ENCODE data around the gene RNF121.

RNF121 gene

DNA sequence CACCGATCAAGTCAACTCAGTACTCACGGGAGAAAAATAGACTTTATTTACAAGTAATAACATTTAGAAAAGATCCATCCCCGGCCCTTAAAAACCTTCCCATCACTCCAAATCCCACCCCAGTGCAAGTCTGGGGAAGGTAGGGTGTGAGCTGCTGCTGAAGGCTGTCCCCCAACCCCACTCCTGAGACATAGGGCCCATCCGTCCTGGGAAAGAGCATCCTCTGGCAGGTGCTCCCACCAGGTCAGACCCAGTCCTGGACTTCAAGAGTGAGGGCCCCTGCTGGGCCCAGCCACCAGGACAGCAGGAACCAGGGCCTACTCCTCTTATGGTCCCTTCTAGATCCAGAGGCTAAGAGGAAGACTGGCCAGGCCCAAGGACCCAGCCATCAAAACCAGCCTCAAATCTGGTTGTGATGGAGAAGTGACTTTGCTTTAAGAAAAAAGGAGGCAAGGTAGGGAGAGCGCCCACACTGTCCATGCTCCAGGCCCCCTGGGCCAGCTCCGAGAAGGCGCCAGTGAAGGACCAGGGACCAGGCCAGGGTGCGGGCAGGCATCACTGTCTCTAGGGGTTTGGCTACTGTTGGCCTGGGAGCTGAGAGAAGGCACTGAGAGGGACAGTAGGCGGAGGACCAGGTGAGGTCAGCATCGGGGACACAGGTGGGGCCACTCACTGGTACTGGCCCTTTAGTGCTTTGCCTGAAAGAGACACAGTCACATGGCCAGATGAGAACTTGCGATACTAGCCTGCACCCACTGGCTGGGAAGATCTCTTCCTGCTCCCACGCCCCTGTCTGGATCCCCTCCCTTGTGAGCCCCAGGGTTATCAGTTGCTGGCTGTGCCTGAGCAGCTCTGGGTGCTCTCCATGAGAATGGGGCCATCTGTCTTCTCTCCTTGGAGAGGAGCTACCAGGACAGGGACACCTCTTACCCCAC is 74.3 kb downstream of the RNF121 start:
- Histone ChIP-seq H3K9ac (no peak overlapping the region), H3K4me1 (peaks cover 19% of the 10 kb centered on the region), H3K9me3 (no peaks in the 10 kb centered on the region), H3K4me3 (no peak overlapping the region), H3K36me3 (peaks cover 77% of the 10 kb centered on the region), H3K27me3 (no peaks in the 10 kb centered on the region), H4K20me1 (peaks cover 73% of the 10 kb centered on the region), H3K4me2 (no peak overlapping the region), H3K27ac (no peak overlapping the region)
- TF ChIP-seq Cebpa-rat (IDR thresholded peaks at IDR 0.05), result no peak

DNA sequence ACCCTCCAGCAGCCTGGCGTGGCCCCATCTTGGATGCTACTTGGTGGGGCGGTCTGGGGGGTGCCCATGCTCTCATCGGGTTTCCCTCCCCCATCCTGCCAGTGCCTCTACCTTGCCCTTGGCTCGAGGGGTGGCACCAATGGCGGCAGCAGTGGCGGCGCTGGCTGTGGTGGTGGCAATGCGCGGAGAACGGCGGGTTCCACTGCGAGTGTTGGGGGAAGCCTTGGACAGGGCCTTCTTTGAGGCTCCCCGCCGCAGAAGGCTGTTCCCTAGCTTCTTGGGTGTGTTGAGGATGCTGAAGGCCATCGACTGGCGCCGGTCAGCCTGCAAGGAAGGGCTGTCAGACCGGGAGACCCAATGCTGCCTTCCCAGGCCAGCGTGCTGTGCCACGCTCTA is 74.9 kb downstream of the RNF121 start:
- H3K27me3 ChIP-seq, result no peaks in the 10 kb centered on the region
- no peak for TF ChIP-seq Cebpa-rat (IDR thresholded peaks at IDR 0.05)
- H3K4me1 ChIP-seq, result peaks cover 12% of the 10 kb centered on the region
- H3K9ac ChIP-seq, result no peak overlapping the region
- H4K20me1 ChIP-seq, result peaks cover 80% of the 10 kb centered on the region
- no peak overlapping the region for H3K4me2 ChIP-seq
- H3K36me3 ChIP-seq, result peaks cover 84% of the 10 kb centered on the region
- no peaks in the 10 kb centered on the region for H3K9me3 ChIP-seq
- H3K27ac ChIP-seq, result no peak overlapping the region
- H3K4me3 ChIP-seq, result no peak overlapping the region

DNA sequence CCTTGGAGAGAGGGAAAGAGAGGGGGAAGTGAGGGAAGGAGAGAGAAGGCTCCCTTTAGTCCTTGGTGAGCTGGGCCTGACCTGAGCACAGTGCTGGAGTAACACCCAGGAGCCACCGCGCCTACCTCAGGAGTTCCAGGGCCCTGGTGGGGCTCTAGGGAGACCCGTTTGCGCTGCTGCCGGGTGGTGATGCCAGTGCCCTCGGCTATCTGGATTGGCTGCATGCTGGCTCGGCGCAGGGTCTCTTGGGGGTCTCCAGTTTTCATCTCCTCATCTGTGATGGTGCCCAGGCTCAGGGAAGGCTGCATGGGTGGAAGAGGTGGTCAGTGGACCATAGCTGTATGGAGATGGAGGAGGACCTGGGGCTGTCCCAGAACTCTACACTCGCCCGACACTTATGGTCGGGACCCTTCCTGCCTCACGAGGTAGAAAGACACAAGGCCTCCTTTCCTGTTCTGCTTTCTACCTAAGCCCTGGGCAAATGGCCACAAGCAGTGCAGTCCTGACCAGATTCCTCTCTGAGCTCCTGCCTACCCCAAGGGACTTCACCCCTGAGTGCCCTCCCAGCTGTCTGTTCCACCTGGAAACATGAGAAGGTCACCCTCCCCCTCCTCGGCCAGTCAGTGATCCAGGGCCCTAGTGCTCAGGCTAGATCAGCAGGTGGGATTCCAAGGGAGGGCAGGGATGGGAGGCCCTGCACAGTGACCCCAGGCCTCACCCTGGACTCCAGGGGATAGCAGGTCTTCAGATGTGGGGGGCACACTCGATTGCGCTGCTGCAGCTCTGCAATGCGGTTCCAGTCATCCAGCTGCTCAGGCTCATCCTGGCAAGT is 75.9 kb downstream of the RNF121 start:
- no peak overlapping the region for H3K4me2 ChIP-seq
- no peaks in the 10 kb centered on the region for H3K9me3 ChIP-seq
- H4K20me1 ChIP-seq, result peaks cover 88% of the 10 kb centered on the region
- peaks cover 3% of the 10 kb centered on the region for H3K4me1 ChIP-seq
- no peak overlapping the region for H3K9ac ChIP-seq
- no peak overlapping the region for H3K4me3 ChIP-seq
- TF ChIP-seq Cebpa-rat (IDR thresholded peaks at IDR 0.05), result no peak
- H3K36me3 ChIP-seq, result peaks cover 94% of the 10 kb centered on the region
- no peak overlapping the region for H3K27ac ChIP-seq
- no peaks in the 10 kb centered on the region for H3K27me3 ChIP-seq

DNA sequence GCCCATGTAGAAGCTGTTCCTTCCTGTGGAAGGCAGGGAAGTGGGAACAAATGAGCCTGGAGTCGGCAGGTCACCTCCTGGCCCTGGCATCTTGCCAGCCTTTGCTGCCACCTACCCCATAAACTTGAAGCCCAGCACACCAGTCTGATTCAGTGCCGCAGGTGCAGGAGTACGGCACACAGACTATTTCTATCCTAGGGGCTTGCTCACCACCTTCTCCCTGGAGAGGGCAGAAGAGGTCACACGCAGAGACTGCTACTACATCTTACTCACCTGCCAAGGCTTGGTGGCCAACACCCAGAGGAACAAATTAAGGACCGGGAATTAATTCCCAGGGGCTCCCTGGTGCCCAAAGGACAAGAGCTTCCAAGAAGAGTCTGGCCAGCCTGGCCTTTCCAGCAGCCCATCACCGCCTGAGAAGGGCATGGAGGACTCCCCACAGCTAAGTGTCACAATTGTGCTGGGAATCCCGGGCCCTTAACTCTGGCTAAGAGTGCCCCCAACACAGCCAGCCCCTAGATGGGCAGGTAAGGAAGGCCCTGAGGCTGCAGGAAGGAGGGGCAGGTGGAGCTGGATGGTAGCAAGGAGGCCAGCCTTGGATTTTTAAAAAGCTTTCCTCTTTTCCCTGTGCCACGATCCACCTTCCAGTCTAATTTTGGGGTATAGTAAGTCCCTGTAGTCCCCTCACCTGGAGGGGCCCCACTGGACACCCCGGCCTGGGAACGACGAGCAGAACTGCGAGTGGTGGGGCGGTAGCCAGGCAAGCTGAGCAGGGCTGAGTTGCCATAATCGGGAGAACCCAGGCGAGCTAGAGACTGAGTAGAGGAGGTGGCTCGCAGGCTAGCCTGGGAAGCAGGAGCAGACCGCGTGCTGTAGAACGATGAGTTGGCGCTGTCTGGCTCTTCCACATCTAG is 76.8 kb downstream of the RNF121 start:
- Histone ChIP-seq H3K9me3 (no peaks in the 10 kb centered on the region), H3K4me2 (no peak overlapping the region), H3K9ac (no peak overlapping the region), H3K27me3 (no peaks in the 10 kb centered on the region), H3K4me3 (no peak overlapping the region), H3K4me1 (no peaks in the 10 kb centered on the region), H4K20me1 (peaks cover 97% of the 10 kb centered on the region), H3K36me3 (peaks cover 100% of the 10 kb centered on the region), H3K27ac (no peak overlapping the region)
- no peak for TF ChIP-seq Cebpa-rat (IDR thresholded peaks at IDR 0.05)

GRCh38 chr11:72006309-72007088 is 77.7 kb downstream of the RNF121 start:
- Histone ChIP-seq H3K9ac (no peak overlapping the region), H4K20me1 (peaks cover 99% of the 10 kb centered on the region), H3K27ac (no peak overlapping the region), H3K36me3 (peaks cover 100% of the 10 kb centered on the region), H3K4me1 (peaks cover 5% of the 10 kb centered on the region), H3K4me3 (no peak overlapping the region), H3K27me3 (no peaks in the 10 kb centered on the region), H3K4me2 (no peak overlapping the region), H3K9me3 (no peaks in the 10 kb centered on the region)
- no peak for TF ChIP-seq Cebpa-rat (IDR thresholded peaks at IDR 0.05)

GRCh38 chr11:72007089-72007476 is 78.2 kb downstream of the RNF121 start:
- Histone ChIP-seq H3K4me3 (no peak overlapping the region), H3K9ac (no peak overlapping the region), H3K9me3 (no peaks in the 10 kb centered on the region), H4K20me1 (peaks cover 99% of the 10 kb centered on the region), H3K4me2 (no peak overlapping the region), H3K27ac (no peak overlapping the region), H3K36me3 (peaks cover 100% of the 10 kb centered on the region), H3K4me1 (peaks cover 10% of the 10 kb centered on the region), H3K27me3 (no peaks in the 10 kb centered on the region)
- no peak for TF ChIP-seq Cebpa-rat (IDR thresholded peaks at IDR 0.05)

GRCh38 chr11:72007587-72007986 is 78.7 kb downstream of the RNF121 start:
- no peak for TF ChIP-seq Cebpa-rat (IDR thresholded peaks at IDR 0.05)
- Histone ChIP-seq H3K4me3 (no peak overlapping the region), H3K9me3 (no peaks in the 10 kb centered on the region), H3K4me2 (no peak overlapping the region), H3K27ac (no peak overlapping the region), H4K20me1 (peaks cover 99% of the 10 kb centered on the region), H3K9ac (no peak overlapping the region), H3K36me3 (peaks cover 100% of the 10 kb centered on the region), H3K4me1 (peaks cover 15% of the 10 kb centered on the region), H3K27me3 (no peaks in the 10 kb centered on the region)

- peaks cover 27% of the 10 kb centered on the region for H3K4me1 ChIP-seq
- H3K36me3 ChIP-seq, result peaks cover 100% of the 10 kb centered on the region
- H4K20me1 ChIP-seq, result peaks cover 99% of the 10 kb centered on the region
Observed at GRCh38 chr11:72008728-72009127, 79.9 kb downstream of the RNF121 start.

GRCh38 chr11:72009156-72009555 is 80.3 kb downstream of the RNF121 start:
- TF ChIP-seq Cebpa-rat (IDR thresholded peaks at IDR 0.05), result no peak
- H3K4me1 ChIP-seq, result peaks cover 31% of the 10 kb centered on the region
- H3K4me2 ChIP-seq, result no peak overlapping the region

More at GRCh38 chr11:72008728-72009127, 79.9 kb downstream of the RNF121 start:
- no peaks in the 10 kb centered on the region for H3K27me3 ChIP-seq
- H3K9ac ChIP-seq, result no peak overlapping the region
- no peak overlapping the region for H3K4me3 ChIP-seq
- no peak overlapping the region for H3K27ac ChIP-seq
- no peak for TF ChIP-seq Cebpa-rat (IDR thresholded peaks at IDR 0.05)
- H3K9me3 ChIP-seq, result no peaks in the 10 kb centered on the region
- H3K4me2 ChIP-seq, result no peak overlapping the region

More at GRCh38 chr11:72009156-72009555, 80.3 kb downstream of the RNF121 start:
- Histone ChIP-seq H3K36me3 (peaks cover 100% of the 10 kb centered on the region), H3K27me3 (no peaks in the 10 kb centered on the region), H4K20me1 (peaks cover 99% of the 10 kb centered on the region), H3K9me3 (no peaks in the 10 kb centered on the region), H3K27ac (no peak overlapping the region), H3K9ac (no peak overlapping the region), H3K4me3 (no peak overlapping the region)
